Mesodermal cell (in vitro differentiated cells): ENCODE results near the gene P2RY10. TPM values are rescaled to one million over a fixed set of nuclear protein-coding genes. Genes with fewer than 3 reads are reported as not detected.

ENCODE experiments used
- H3K27ac ChIP-seq: 2 replicates; pipeline ENCODE4 v1.7.0; 2013; ENCODE audit warnings: mild to moderate bottlenecking, low read depth, low read length, moderate library complexity; ENCODE audit not compliant: severe bottlenecking
- H3K36me3 ChIP-seq: 2 replicates; pipeline ENCODE4 v1.7.1; 2013; ENCODE audit warnings: mild to moderate bottlenecking, low read length, moderate library complexity; ENCODE audit not compliant: control insufficient read depth, insufficient read depth
- H3K4me1 ChIP-seq: one replicate; pipeline ENCODE4 v1.7.1; 2013; ENCODE audit warnings: mild to moderate bottlenecking, low read length; ENCODE audit not compliant: insufficient read depth, control insufficient read depth, poor library complexity, severe bottlenecking
- H3K4me3 ChIP-seq: 2 replicates; pipeline ENCODE4 v1.7.0; 2013; ENCODE audit warnings: low read length, control low read depth, mild to moderate bottlenecking; ENCODE audit not compliant: insufficient read depth, poor library complexity, severe bottlenecking; ENCODE audit errors: extremely low read depth
- H3K9me3 ChIP-seq: 2 replicates; pipeline ENCODE4 v1.7.1; 2013; ENCODE audit warnings: mild to moderate bottlenecking, low read length, moderate library complexity; ENCODE audit not compliant: control insufficient read depth
- WGBS, 2 experiments: methylation state at CpG; one replicate each; pipeline ENCODE4 v1.1.5; 2013; ENCODE audit warnings: missing lambda C conversion rate in 2 of 2; ENCODE audit not compliant: insufficient coverage in 2 of 2; 5-methylcytosine and 5-hydroxymethylcytosine counted together
- polyA plus RNA-seq, 2 experiments: library from polyadenylated mRNA; stranded (reverse); fragments of 50-300 nt; gene quantifications; one replicate each; pipeline ENCODE4 v1.2.3, GENCODE V29; 2013

The P2RY10 gene, protein sequence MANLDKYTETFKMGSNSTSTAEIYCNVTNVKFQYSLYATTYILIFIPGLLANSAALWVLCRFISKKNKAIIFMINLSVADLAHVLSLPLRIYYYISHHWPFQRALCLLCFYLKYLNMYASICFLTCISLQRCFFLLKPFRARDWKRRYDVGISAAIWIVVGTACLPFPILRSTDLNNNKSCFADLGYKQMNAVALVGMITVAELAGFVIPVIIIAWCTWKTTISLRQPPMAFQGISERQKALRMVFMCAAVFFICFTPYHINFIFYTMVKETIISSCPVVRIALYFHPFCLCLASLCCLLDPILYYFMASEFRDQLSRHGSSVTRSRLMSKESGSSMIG
- polyA plus RNA-seq (2013, experiment 1 of 2), result not detected
- polyA plus RNA-seq (2013, experiment 2 of 2), result not detected

GRCh38 chrX:78945186-78945912, at the start of gene P2RY10:
Gene P2RY10, plus strand, starts transcription at chrX:78945391. Its CDS starts 15,130 bp downstream, at chrX:78960521.
- no peak within 1 kb of the TSS for H3K4me3 ChIP-seq
- no peaks in the 10 kb centered on the region for H3K36me3 ChIP-seq
- no CpG with 5 or more reads among the region's 5 CpGs for WGBS, 2 experiments
- H3K9me3 ChIP-seq, result no peaks in the 10 kb centered on the region
- H3K4me1 ChIP-seq, result no peaks in the 10 kb centered on the region
- H3K27ac ChIP-seq, result no peak within 1 kb of the TSS

- no CpG with 5 or more reads among the region's 1 CpG for WGBS, 2 experiments
- Histone ChIP-seq H3K36me3 (no peaks in the 10 kb centered on the region), H3K4me3 (no peak overlapping the region), H3K4me1 (no peaks in the 10 kb centered on the region), H3K9me3 (no peaks in the 10 kb centered on the region), H3K27ac (no peak overlapping the region)
Observed at GRCh38 chrX:78922754-78923153, 22.4 kb upstream of the P2RY10 start.

DNA sequence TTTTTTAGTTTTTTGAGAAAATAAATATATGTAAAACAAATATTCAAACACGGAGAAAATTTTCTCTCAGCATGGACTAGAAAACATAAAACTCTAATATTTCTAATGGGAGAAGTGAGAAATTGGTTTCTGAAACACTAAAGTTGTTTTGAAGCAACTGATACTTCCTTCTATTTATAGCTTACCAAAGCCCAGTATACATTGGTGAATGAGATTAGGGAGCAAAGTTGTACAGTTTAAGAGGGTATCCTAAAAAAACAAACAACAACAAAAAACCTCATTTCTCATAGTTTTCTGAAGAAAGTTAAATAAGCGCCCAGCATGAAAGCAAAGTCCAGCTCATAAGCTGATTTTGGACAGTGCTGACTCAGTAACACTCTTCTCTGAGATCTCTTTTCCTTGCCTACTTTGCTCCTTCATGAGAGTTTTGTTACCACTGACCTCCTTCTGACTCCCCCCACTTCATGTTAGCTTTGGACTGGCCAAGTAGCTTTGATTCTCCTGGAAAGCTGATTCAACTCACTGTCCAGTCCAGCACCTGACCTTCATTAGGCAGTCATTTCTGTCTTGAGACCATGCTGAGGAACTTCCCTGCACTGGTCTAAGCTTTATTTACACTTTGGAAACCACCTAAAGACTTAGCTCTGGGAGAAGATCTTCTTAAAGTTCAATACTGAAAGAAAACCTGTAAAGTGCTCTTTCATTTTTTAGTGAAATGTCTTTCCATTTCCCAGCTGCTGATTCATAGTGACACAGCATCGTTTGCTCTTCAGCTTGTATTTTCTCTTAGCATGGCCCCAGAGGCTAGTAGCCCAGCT, 21.8 kb upstream of the P2RY10 start:
- H3K4me1 ChIP-seq, result no peaks in the 10 kb centered on the region
- no peaks in the 10 kb centered on the region for H3K9me3 ChIP-seq
- no CpG with 5 or more reads among the region's 3 CpGs for WGBS, 2 experiments
- no peak overlapping the region for H3K4me3 ChIP-seq
- H3K27ac ChIP-seq, result no peak overlapping the region
- H3K36me3 ChIP-seq, result no peaks in the 10 kb centered on the region

DNA sequence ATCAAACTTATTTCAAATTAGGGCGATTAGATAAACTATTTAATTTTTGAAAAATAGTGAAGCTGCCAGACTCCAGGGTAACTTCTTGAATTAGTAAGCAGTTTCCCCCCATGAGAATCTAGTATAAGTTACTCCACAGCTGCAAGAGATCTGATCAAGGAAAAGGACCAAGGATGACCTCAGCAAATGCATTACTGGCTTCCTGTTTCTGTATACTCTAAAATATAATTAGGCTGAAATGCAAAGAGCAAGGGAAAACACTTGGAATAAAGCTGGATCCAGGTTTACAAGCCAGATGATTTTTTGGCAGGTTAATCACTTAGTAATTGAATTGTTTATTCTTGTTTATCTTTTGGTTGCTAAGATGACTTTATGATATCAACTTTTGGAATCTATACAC, 13.4 kb upstream of the P2RY10 start:
- no CpG with 5 or more reads among the region's 1 CpG for whole genome bisulfite sequencing, 2 experiments
- no peak overlapping the region for H3K4me3 ChIP-seq
- H3K4me1 ChIP-seq, result no peaks in the 10 kb centered on the region
- H3K36me3 ChIP-seq, result no peaks in the 10 kb centered on the region
- no peak overlapping the region for H3K27ac ChIP-seq
- H3K9me3 ChIP-seq, result no peaks in the 10 kb centered on the region

DNA sequence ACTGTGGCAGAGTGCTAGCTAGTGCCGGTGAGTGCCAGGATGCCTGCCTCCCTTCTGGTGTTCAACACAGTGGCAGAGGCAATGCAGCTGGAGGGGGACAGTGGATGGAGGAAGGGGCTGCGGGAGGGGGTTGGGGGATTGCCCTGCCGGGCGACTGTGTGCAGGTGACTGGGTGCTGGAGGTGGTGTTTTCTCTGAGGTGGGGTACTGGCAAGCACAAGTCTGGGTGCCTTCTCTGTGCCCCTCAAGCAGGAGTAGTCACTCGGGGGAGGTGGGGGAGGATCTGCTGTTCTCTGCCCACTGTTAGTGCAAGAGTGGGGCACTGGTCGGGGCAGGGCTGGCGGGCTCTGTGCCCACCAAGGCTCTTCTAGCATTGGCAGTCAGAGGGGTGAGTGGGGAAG, 10.3 kb upstream of the P2RY10 start:
- Histone ChIP-seq H3K4me3 (no peak overlapping the region), H3K9me3 (no peaks in the 10 kb centered on the region), H3K4me1 (no peaks in the 10 kb centered on the region), H3K27ac (no peak overlapping the region), H3K36me3 (no peaks in the 10 kb centered on the region)
- no CpG with 5 or more reads among the region's 7 CpGs for WGBS, 2 experiments

- Histone ChIP-seq H3K27ac (no peak overlapping the region), H3K4me1 (no peaks in the 10 kb centered on the region), H3K36me3 (no peaks in the 10 kb centered on the region), H3K9me3 (no peaks in the 10 kb centered on the region), H3K4me3 (no peak overlapping the region)
- 100% methylated on average over 2 of the region's 3 CpGs; no CpG with 5 or more reads in 1 of the 2 experiments for WGBS, 2 experiments
Observed at GRCh38 chrX:78944351-78944750, 840 bp upstream of the P2RY10 start.

GRCh38 chrX:78946178-78946931, 1.2 kb downstream of the P2RY10 start:
- Histone ChIP-seq H3K27ac (no peak overlapping the region), H3K4me3 (no peak overlapping the region), H3K36me3 (no peaks in the 10 kb centered on the region), H3K9me3 (no peaks in the 10 kb centered on the region), H3K4me1 (no peaks in the 10 kb centered on the region)
- WGBS, 2 experiments, result 80% methylated on average over 1 of the region's 1 CpG; no CpG with 5 or more reads in 1 of the 2 experiments

DNA sequence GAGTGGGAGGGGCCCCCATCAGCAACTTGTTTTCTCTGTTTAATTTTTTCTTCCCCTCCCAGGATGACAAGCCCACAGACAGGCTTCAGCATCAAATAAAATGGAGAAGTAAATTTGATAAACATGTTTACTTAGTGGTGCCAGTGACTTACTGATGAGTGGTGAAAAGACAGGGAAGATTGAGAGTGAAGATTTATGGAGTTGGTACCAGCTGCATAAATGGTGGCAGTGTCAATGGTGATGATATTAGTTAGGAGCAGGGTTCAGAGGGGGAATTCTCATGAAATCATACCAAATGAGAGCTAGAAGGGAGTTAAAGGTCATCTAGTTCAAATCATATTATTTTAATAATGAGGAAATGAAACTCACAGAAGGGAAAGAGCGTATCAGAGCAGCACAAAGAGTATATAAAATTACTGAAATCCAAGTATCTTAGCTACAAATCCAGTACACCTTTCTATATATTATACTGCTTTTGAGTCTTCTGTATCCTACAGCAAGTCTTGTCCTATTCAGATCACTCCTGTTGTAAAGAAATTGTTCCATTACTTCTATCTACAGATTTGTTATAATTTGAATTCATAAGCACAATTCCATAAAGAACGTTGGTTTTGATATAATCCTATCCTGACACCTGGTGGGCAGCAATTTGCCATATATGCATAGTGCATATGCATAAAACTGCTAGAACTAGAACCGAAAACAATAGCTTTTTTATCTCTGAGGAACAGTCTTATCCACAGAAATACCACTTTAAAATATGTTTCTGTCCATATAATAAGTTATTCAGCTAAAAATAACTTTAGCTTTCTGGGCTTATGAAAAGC, 5.0 kb downstream of the P2RY10 start:
- H3K36me3 ChIP-seq, result no peaks in the 10 kb centered on the region
- H3K4me1 ChIP-seq, result no peaks in the 10 kb centered on the region
- no peak overlapping the region for H3K4me3 ChIP-seq
- no CpG with 5 or more reads among the region's 3 CpGs for WGBS, 2 experiments
- H3K9me3 ChIP-seq, result no peaks in the 10 kb centered on the region
- no peak overlapping the region for H3K27ac ChIP-seq

DNA sequence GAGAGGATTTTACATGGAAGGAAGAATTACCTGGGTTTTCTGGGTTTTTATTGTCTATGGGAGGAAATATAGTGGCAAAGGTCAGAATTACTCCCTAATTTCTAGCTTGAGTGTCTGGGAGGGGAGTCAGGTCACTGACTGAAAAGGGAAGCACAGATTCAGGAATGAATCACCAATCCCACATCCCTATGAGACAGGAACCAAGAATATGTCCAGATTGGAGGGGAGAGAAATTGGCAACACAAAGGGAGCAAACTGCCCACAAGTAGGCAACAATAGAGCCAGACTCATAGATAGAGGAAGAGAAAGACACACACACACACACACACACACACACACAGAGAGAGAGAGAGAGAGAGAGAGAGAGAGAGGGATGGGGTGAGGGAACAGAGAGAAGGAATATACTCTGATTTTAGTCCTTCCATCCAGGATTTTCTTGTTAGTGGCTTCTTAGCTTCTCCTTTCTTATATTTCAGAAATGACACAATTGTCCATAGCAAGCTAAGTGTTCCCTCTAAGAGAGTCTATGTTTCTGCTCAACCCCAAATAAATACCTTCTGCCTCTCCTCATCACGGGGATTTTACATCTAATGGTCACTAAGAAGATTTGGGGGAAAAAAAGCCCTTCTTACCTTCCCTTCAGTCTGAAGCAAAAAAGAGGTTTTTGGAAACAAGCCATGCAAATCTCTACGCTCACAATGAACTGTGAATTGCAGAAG, 12.0 kb downstream of the P2RY10 start:
- H3K36me3 ChIP-seq, result no peaks in the 10 kb centered on the region
- WGBS, 2 experiments, result no CpG with 5 or more reads among the region's 2 CpGs
- H3K9me3 ChIP-seq, result no peaks in the 10 kb centered on the region
- no peak overlapping the region for H3K27ac ChIP-seq
- H3K4me1 ChIP-seq, result peaks cover 11% of the 10 kb centered on the region
- H3K4me3 ChIP-seq, result no peak overlapping the region
